HG03558 (cell line): ENCODE data around the gene C17orf78.
"Not testable (repeated sequence)": the region's sequence is repeated elsewhere in the genome, so short reads cannot be mapped to it uniquely, and the experiment has no call there.

Source experiments
- ATAC-seq: cut with Tn5 transposase; IDR thresholded peaks from one replicate; pipeline ENCODE4 v1.9.1; 2021; ENCODE audit warnings: moderate number of reproducible peaks; ENCODE audit not compliant: unreplicated experiment; ENCODE audit errors: extremely low read depth

Gene C17orf78

DNA sequence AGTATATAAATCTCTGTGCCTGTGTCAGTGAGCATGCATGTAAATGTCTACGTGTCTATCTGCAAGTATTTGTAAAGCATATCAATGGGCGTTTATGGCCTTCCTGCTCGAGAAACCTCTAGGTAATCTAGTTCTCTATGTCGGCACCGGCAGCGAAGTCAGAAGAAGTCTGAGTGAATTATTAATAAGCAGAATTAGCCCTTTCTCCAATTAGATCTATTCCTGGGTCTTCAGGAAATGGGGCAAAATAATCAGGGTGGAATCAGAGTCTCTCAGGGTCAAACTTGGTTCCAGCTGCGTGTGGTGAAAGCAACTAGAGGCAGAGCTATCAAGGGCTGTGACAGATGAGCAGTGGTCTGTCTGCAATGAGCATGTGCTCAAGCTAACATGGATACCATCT, at the start of gene C17orf78:
TSS of gene C17orf78 (plus strand) at position 280 of the 400 bp plus-strand sequence. CDS start at position 388, 108 bp downstream.
- no peak for ATAC-seq

- no peak for ATAC-seq
These were observed 48.3 kb upstream of the C17orf78 start for GRCh38 chr17:37327341-37328090.

DNA sequence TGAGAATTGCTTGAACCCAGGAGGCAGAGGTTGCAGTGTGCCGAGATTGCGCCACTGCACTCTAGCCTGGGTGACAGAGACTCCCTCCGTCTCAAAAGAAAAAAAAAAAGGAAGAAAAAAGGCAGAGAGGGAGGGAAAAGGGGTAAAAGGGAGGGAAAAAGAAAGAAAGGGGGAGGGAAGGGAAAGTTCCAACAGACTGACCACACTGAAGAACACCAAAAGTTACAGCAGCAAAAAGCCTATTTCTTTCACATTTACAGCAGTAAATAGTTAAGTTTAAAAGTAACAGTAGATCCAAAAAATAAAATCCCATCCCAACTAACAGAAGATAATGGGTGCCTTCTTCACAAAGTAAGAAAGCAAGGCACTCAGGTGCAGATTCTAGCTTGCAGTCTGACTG, 36.9 kb upstream of the C17orf78 start:
- ATAC-seq, result no peak

DNA sequence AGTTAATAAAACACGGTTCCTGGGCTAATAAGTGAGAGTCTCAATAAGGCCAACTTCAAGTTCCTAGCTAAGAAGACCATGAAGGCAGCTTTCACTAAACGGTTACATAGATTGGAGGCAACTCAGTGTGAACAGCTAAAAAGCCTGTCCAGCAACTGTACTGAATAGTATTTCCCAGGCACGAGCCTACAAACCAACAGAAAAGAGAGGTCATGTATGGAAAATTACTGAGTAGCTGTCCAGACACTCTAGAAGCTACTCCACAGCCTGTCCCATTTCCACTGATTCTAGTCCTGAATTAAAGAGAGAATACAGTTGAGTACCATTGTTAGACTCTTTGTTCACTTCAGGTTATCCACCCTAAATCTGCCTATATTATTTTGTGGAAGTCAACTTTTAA, 36.5 kb upstream of the C17orf78 start:
- no peak for ATAC-seq

- no peak for ATAC-seq
These were observed 35.0 kb upstream of the C17orf78 start for GRCh38 chr17:37340804-37341203.

DNA sequence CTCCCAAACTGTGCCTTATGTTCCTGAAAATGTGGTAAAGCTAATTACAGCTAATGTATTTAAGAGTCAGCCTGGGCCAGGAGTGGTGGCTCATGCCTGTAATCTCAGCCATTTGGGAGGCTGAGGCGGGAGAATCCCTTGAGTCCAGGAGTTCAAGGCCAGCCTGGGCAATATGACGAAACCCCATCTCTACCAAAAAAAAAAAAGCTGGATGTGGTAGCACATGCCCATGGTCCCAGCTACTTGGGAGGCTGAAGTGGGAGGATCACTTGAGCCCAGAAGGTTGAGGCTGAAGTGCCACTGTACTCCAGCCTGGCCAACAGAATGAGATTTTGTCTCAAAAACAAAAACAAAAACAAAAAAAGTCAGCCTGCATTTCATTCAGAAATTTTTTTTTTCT, 33.2 kb upstream of the C17orf78 start:
- no peak for ATAC-seq

GRCh38 chr17:37344519-37344918, 31.3 kb upstream of the C17orf78 start:
- no peak for ATAC-seq

- ATAC-seq, result not testable (repeated sequence)
These were observed 28.9 kb upstream of the C17orf78 start for GRCh38 chr17:37346863-37347402.

- not testable (repeated sequence) for ATAC-seq
These were observed 18.8 kb upstream of the C17orf78 start for GRCh38 chr17:37356796-37357569.

DNA sequence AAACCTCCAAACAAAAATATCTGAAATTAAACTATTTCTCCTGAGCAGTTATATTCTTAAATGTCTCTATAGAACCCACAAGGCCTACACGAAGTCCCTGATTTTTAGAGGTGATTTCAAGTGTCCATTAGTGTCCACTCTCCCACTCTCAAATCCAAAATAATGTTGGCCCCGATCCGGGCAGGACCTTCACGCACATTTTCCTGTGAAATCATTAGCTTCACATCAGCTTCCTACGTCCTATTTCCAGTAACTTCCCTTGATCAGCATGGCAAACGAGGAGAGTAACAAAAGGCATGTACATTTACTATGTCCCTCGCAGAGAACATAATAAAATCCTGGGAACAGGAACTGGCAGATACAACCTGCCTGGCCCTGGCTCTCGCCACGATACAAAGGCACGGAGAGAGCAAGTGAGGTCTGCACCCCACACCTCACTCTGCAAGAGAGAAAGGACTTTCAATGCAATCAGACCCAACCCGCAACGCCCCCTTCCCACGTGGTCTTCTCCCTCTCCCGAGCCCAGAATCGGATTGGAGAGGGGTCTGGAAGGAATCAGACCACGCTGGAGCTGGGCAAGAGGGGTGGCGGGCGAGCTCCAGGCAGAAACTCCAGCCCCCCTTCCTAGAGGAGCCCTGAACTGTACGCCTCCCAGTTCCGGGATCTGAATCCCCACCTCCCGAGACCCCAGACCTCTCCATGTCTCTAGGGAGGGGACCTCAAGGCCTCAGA, 17.5 kb upstream of the C17orf78 start:
- no peak for ATAC-seq

DNA sequence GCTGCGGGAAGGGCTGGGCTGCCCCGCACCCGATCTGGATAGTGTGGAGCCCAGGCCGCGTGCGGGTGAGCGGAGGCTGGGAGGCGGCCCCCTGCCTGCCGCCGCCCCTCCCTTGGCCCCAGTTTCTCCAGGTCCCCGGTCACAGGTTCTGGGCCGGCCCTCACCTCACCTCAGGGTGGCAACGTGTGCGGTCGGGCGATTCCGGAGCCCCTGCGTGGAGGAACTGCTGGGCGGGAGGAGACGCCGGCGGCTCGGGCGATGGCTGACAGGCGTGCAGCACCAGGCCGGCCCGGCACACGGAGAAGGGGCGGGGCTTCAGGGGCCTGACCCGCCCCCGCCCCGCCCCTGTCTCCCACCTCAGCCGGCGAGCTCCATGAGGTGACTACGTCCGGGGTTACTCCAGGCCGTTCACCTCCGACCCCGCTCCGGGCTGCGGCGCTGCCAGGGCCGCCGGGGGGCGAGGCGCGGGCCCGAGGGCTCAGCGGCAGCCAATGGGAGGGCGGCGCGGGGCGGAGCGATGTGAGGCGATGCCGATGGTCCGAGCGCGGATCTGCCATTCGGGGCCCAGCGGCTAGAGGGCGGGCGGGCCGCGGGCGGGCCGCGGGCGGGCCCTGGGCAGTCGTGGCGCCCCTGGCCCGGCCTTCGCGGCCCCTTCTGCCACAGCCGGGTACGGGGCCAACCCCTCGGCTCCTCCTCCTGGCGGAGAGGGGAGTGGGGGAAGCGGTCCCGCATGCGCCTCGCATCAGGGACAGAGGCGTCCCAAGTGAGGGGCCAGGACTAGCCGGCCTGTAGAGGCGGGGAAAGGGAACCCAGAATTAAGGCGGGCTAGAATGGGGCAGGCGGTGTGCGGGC, 16.7 kb upstream of the C17orf78 start:
- peak; percentile 80 for ATAC-seq

- no peak for ATAC-seq
These were observed 16.1 kb upstream of the C17orf78 start for GRCh38 chr17:37359682-37360188.

DNA sequence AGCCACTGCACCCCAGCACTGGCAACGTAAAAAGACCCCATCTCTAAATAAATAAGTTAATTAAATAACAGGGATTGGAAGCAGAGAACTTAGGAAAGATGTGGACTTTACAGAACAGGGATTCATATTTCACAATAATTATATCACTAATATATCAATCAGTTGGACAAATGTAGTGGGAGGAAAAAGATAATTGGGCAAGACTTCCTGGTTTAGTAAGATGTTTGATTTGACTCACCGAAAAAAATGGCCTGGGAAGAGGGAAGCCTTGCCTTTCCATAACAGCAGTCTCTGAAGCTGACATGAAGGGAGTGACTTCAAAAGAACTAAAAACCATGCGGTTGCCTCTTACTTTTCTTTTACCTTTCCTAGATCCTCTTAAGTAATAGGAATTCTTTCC, 15.2 kb upstream of the C17orf78 start:
- ATAC-seq, result no peak

DNA sequence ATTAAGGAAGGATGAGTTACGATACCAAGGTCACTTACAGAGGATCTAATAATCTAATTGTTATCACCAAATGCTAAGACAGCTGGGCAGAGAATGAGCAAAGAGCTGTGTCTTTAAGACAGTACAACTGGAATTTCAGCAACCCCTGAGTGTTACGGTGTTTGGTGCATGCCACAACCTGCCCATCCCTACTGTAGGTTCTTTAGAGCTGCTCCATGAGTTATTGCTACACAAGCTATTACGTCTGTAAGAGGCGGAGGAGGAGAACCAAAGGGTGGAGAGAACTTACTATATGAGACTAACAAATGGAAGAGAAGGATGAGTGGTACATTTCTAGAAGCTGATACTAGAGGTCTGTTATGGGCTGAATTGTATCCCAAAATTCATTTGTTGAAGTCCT, 14.2 kb upstream of the C17orf78 start:
- no peak for ATAC-seq

DNA sequence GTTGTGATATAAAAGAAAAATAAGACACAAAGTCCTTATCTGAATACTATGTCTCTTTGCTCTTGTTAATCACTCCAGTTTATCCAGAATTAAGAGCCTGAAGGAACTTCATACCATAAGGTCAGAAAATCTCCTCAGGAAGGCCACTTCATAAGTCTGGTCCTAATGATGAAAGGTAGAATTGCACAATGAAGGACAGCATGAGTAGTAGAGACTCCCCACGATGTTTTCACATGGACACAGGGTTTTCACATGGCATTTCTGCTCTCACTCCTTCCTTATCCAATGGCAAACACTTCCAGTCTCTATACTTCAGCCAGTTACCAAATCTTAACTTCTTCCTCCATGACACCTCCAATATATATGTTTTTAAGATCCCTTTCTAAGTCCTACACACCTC, 10.2 kb upstream of the C17orf78 start:
- ATAC-seq, result no peak

- no peak for ATAC-seq
These were observed 7.2 kb upstream of the C17orf78 start for GRCh38 chr17:37368577-37368976.

DNA sequence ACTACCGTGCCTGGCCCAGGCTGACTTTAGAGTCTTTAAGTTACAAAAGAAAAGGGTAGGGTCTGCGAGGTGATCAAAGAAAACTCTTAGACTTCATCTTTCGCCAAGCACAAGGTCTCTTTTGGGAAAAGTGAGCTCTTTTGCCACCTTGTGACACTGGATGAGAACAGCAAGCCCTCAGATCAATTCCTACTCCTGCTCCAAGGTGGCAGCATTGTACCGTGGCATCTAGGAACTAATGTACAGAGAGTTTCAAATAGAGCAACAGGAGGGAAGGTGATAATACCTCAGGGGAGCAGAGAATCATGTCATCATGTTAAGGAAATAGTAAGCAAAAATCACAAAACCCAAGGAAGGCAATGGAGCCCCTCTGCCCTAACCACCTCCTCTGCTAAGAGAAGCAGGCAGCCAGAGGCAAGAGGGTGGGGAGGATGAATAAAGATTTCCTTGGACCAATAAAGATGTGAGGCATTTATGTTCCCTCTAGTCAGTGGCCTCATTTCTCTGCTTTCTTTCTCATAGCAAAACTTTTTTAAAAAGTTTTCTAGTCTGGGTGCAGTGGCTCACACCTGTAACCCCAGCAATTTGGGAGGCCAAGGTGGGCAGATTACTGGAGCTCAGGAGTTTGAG, 2.1 kb upstream of the C17orf78 start:
- ATAC-seq, result no peak

GRCh38 chr17:37382056-37382455, 6.3 kb downstream of the C17orf78 start:
- no peak for ATAC-seq

- ATAC-seq, result no peak
These were observed 8.9 kb downstream of the C17orf78 start for GRCh38 chr17:37384560-37385149.
